BLaER1 (cell line): ENCODE measurements around the gene HTT-AS.
A peak's percentile ranks its signal among the peaks of the same experiment; 100 is the strongest.
"Not testable (repeated sequence)": the region's sequence is repeated elsewhere in the genome, so short reads cannot be mapped to it uniquely, and the experiment has no call there.

Experiments
- H3K27ac ChIP-seq: shearing (Covaris generic); formaldehyde crosslinking; 2 replicates; pipeline ENCODE4 v1.8.1; 2022
- H3K27me3 ChIP-seq: shearing (Covaris generic); formaldehyde crosslinking; 2 replicates; pipeline ENCODE4 v1.8.1; 2022
- H3K36me3 ChIP-seq: shearing (Covaris generic); formaldehyde crosslinking; 2 replicates; pipeline ENCODE4 v1.8.1; 2022
- H3K4me1 ChIP-seq: shearing (Covaris generic); formaldehyde crosslinking; 2 replicates; pipeline ENCODE4 v1.8.1; 2022
- H3K4me2 ChIP-seq: shearing (Covaris generic); formaldehyde crosslinking; 2 replicates; pipeline ENCODE4 v1.8.1; 2022
- H3K4me3 ChIP-seq: shearing (Covaris generic); formaldehyde crosslinking; 2 replicates; pipeline ENCODE4 v1.8.1; 2022
- H3K9ac ChIP-seq: shearing (Covaris generic); formaldehyde crosslinking; 2 replicates; pipeline ENCODE4 v1.8.1; 2022
- H3K9me3 ChIP-seq: shearing (Covaris generic); formaldehyde crosslinking; 2 replicates; pipeline ENCODE4 v1.8.1; 2022
- H4K20me1 ChIP-seq: shearing (Covaris generic); formaldehyde crosslinking; 2 replicates; pipeline ENCODE4 v1.8.1; 2022
- Cebpa-rat ChIP-seq: shearing (Covaris generic); IDR thresholded peaks from 2 replicates; pipeline ENCODE4 v1.8.1; 2022

Gene HTT-AS

DNA sequence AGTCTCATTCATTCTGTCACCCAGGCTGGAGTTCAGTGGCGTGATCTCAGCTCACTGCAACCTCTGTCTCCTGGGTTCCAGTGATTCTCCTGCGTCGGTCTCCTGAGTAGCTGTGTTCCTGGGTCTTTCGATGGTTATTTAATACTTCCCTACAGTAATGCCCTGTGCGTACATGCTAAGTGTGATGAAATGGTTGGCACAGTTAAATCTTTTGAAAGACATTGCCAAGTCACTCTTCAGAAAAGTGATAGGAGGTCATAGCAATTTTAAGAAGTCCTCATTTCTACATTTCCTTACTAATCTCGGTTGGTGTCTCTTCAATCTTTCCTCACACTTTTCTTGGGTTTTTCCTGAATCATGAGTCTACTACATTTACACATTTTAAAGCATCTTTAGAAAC, 14.4 kb downstream of the HTT-AS start:
- Histone ChIP-seq H3K27me3 (no peaks in the 10 kb centered on the region), H3K9me3 (peaks cover 25% of the 10 kb centered on the region), H3K4me3 (no peak overlapping the region), H3K9ac (no peak overlapping the region), H4K20me1 (no peaks in the 10 kb centered on the region), H3K4me1 (no peaks in the 10 kb centered on the region), H3K27ac (no peak overlapping the region), H3K4me2 (no peak overlapping the region), H3K36me3 (no peaks in the 10 kb centered on the region)
- no peak for TF ChIP-seq Cebpa-rat

DNA sequence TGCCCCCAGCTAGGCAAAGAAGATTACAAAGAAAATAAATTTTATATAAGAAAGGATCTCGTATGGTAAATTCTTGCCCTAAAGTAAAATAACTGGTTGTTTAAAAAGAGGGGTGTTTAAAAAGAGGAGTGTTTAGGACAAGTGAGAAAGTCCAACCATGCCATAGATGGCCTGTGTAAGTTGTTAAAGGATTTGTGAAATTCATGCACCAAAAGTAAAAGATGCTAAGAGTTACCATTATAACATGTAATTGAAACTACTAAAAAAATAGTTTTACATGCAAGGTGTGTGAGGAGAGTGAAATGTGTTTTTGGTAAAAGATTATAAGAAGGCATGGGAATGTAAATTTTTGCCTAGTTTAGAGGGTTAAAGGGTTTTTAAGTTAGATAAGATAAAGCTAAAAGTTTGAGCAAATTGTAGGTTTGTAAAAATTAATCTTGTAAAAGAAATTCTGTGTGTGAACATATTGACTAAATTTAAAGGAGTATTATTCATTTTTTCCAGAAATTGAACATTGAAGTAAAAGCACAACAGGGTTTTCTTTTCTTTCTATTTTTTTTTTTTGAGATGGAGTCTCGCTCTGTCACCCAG, 20.1 kb downstream of the HTT-AS start:
- H3K27ac ChIP-seq, result no peak overlapping the region
- no peak for TF ChIP-seq Cebpa-rat
- no peak overlapping the region for H3K9ac ChIP-seq
- H3K36me3 ChIP-seq, result no peaks in the 10 kb centered on the region
- no peaks in the 10 kb centered on the region for H4K20me1 ChIP-seq
- no peaks in the 10 kb centered on the region for H3K27me3 ChIP-seq
- no peak overlapping the region for H3K4me2 ChIP-seq
- H3K4me3 ChIP-seq, result no peak overlapping the region
- H3K9me3 ChIP-seq, result peaks cover 53% of the 10 kb centered on the region
- no peaks in the 10 kb centered on the region for H3K4me1 ChIP-seq

DNA sequence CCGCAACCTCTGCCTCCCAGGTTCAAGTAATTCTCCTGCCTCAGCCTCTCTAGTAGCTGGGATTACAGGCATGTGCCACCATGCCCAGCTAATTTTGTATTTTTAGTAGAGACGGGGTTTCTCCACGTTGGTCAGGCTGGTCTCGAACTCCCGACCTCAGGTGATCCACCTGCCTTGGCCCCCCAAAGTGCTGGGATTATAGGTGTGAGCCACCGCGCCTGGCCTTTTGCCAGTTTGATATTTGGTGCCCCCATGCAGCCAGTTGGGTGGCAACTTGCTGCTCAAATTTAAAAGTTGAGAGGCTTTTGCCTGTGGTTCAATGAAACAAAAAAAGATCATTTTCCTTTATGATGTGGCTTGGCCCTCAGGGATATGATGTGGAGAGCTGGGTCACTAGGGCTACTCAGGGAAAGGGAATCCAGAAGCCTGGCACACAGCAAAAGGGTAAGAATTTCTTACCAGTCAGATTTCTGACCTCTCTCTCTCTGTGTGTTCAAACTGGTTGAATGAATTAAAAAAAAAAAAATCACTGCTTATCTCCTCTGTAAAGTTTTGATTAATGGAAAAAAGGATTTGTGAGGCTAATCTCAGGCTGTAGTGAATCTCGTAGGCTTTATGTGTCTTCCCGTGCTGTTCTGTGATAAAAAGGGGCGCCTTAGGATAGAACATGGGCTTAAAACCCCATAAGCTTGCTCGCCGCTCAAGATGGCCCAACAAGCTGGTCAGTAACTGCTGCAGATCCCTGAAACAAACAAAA, 23.0 kb downstream of the HTT-AS start:
- not testable (repeated sequence) for H3K36me3 ChIP-seq, H3K4me2 ChIP-seq, H3K27me3 ChIP-seq, H3K9ac ChIP-seq, H4K20me1 ChIP-seq, H3K27ac ChIP-seq, H3K4me3 ChIP-seq
- Histone ChIP-seq H3K4me1 (peaks cover 16% of the 10 kb centered on the region), H3K9me3 (peaks cover 42% of the 10 kb centered on the region)

DNA sequence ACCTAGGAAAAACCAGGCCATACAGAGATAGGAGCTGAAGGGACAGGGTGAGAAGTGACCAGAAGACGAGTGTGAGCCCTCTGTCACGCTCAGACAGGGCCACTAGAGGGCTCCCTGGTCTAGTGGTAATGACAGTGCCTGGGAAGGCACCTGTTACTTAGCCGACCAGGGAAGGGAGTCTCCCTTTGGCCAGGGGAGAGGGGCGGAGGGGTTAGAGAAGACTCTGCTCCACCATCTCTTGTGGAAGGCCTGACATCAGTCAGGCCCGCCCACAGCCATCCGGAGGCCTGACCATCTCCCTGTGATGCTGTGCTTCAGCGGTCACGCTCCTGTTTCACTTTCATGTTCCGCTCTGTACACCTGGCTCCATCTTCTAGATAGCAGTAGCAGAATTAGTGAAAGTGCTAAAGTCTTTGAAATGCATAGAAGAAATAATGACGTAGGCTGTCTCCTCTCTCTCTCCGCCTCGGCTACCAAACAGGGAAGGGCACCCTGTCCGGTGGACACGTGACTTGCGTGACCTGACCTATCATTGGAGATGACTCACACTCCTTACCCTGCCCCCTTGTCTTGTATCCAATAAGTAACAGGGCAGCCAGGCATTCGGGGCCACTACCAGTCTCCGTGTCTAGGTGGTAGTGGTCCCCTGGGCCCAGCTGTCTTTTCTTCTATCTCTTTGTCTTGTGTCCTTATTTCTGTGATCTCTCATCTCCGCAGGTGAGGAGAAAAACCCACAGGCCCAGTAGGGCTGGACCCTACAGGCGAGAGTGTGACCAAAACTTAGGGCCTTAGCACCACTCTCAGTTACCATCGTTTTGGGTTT, 26.7 kb downstream of the HTT-AS start:
- H3K4me3 ChIP-seq, result no peak overlapping the region
- peaks cover 36% of the 10 kb centered on the region for H3K4me1 ChIP-seq
- H4K20me1 ChIP-seq, result no peaks in the 10 kb centered on the region
- no peaks in the 10 kb centered on the region for H3K27me3 ChIP-seq
- H3K9me3 ChIP-seq, result peaks cover 19% of the 10 kb centered on the region
- no peak overlapping the region for H3K9ac ChIP-seq
- H3K36me3 ChIP-seq, result no peaks in the 10 kb centered on the region
- no peak overlapping the region for H3K27ac ChIP-seq
- TF ChIP-seq Cebpa-rat, result no peak
- peak overlapping the region; percentile 37 for H3K4me2 ChIP-seq

DNA sequence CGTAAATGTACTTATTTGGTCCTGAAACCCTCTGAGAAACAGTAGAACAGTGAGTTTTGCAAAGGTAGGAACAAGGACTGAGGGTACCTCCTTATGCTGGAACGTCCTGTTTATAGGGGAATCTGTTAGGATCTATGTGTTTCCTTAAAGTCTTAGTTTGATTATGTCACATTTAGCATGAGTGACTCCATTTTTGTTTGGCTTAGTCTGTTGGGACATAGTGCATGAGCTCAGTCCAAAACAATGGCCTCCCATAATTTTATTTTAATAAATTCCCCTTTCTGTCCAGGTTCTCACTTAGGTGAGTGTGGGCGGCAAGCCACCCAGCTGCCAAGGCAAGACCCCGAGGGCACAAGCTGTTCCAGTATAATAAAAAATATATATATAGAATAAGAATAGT, 27.7 kb downstream of the HTT-AS start:
- Histone ChIP-seq H3K4me3 (no peak overlapping the region), H3K4me1 (peaks cover 47% of the 10 kb centered on the region), H3K4me2 (no peak overlapping the region), H3K9ac (no peak overlapping the region), H3K36me3 (no peaks in the 10 kb centered on the region), H3K27ac (no peak overlapping the region), H3K27me3 (no peaks in the 10 kb centered on the region), H4K20me1 (no peaks in the 10 kb centered on the region), H3K9me3 (peaks cover 13% of the 10 kb centered on the region)
- TF ChIP-seq Cebpa-rat, result no peak

DNA sequence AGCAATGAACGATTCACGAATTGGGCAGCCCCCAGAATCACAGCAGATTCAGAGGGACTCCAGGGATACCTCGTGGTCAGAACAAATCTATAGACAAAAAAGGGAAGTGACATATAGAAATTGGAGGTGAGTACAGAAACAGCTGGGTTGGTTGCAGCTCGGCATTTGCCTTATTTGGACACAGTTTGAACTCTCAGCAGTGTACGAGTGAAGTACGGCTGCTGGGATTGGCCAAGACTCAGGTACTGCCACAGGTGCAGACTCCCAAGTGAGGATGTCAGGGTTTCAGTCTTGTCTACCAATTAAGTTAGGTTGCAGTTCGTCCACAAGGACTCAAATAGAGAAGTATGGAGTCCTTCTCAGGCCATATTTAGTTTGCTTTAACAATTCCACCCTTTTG, 28.2 kb downstream of the HTT-AS start:
- Histone ChIP-seq H3K4me3 (no peak overlapping the region), H3K4me1 (peaks cover 51% of the 10 kb centered on the region), H4K20me1 (no peaks in the 10 kb centered on the region), H3K36me3 (no peaks in the 10 kb centered on the region), H3K9ac (no peak overlapping the region), H3K27ac (no peak overlapping the region), H3K9me3 (peaks cover 13% of the 10 kb centered on the region), H3K4me2 (peak overlapping the region; percentile 45; the same call in 1 of the 2 replicates), H3K27me3 (no peaks in the 10 kb centered on the region)
- no peak for TF ChIP-seq Cebpa-rat

DNA sequence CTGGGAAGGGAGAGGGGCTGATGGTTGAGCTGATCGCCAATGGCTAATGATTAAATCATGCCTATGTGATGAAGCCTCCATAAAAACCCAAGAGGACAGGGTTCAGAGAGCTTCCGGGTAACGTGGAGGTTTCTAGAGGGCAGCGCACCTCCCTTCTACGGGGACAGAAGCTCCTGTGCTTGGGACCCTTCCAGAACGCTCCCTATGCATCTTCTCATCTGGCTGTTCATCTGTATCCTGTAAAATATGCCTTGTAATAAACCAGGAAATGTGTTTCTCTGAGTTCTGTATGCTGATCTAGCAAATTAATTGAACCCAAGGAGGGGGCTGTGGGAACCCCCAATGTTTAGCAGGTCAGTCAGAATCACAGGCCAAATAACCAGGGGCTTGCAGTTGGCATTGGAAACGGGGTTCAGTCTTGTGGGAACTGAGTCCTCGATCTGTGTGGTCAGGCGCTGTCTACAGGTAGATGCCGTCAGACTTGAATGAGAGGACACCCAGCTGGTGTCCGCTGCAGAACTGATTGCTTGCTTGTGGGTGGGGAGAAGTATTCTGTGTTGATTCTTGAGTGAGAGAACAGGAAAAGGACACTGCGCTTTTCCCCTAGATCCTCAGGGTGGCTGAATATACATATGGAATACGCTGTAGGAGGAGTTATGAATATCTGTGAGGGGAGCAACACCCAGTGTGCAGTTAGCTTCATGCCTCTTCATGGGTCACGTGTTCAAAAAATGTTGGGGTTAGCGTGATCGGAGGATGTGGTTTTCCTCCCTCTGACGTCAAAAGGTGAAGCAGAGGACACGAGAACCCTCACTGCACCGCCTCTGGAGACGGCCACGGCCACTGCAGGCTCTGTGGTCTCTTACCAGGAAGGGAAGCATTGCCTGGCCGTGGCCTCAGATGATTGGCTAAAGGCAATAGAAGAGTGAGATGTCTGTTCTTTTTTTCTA, 29.2 kb downstream of the HTT-AS start:
- Histone ChIP-seq H3K27ac (no peak overlapping the region), H3K9ac (no peak overlapping the region), H4K20me1 (no peaks in the 10 kb centered on the region), H3K27me3 (no peaks in the 10 kb centered on the region), H3K9me3 (peaks cover 13% of the 10 kb centered on the region), H3K36me3 (no peaks in the 10 kb centered on the region), H3K4me3 (no peak overlapping the region), H3K4me1 (peaks cover 62% of the 10 kb centered on the region), H3K4me2 (peak overlapping the region; percentile 45)
- no peak for TF ChIP-seq Cebpa-rat

DNA sequence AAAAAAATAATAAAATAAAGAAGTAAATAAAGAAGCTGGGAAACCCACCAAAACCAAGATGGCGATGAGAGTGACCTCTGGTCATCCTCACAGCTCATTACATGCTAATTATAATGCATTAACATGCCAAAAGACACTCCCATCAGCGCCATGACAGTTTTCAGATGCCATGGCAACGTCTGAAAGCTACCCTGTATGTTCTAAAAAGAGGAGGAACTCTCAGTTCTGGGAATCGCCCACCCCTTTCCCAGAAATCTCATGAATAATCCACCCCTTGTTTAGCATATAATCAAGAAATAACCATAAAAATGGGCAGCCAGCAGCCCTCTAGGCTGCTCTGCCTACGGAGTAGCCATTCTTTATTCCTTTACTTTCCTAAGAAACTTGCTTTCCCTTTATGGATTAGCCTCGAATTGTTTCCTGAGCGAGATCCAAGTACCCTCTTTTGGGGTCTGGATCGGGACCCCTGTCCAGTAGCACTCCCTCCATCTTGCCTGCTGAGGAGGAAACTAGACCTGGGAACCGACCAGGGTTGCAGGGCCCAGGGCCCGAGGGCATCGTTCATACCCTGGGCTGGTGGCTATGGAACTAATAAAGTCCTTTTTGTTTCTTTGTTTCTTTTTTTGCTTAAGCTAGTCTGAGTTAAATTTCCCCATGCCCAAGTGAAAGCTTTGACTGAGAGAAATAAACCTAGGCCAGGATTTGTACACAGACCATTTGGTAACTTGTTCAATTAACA, 30.9 kb downstream of the HTT-AS start:
- Histone ChIP-seq H3K27me3 (no peaks in the 10 kb centered on the region), H3K36me3 (no peaks in the 10 kb centered on the region), H3K4me2 (no peak overlapping the region), H4K20me1 (no peaks in the 10 kb centered on the region), H3K4me1 (peaks cover 67% of the 10 kb centered on the region), H3K9ac (no peak overlapping the region), H3K4me3 (no peak overlapping the region), H3K27ac (no peak overlapping the region), H3K9me3 (peaks cover 13% of the 10 kb centered on the region)
- TF ChIP-seq Cebpa-rat, result no peak

DNA sequence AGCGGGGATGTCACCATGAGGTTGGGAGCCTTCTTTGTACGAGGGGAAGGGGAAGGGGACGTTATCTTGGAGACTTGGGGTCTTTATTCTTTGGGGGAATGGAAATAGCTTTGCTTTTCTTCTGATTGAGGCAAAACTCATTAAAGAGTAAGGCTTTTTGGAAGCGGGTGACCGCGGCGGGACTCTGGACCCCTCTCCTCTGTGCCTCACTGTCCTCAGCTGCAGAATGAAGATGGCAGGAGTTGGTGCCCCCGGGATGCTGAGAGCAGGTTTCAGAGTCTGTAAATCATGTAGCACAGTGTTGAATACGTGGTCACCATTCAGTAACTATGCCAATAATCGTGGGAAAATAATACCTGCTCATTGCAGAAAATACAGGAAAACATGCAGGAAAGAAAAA, 32.1 kb downstream of the HTT-AS start:
- H3K36me3 ChIP-seq, result no peaks in the 10 kb centered on the region
- H3K27me3 ChIP-seq, result no peaks in the 10 kb centered on the region
- peak overlapping the region; percentile 90 for H3K4me2 ChIP-seq
- H3K4me3 ChIP-seq, result peak overlapping the region; percentile 63
- no peak overlapping the region for H3K27ac ChIP-seq
- 0 out of 2 replicates have a peak overlapping the region, but pooled peaks have one; percentile 66 for H3K9ac ChIP-seq
- no peak for TF ChIP-seq Cebpa-rat
- H3K4me1 ChIP-seq, result peaks cover 70% of the 10 kb centered on the region
- H3K9me3 ChIP-seq, result peaks cover 13% of the 10 kb centered on the region
- no peaks in the 10 kb centered on the region for H4K20me1 ChIP-seq
